GM18505 (cell line): ENCODE data around the gene RDX.

Experiments used
- ATAC-seq: cut with Tn5 transposase; IDR thresholded peaks from one replicate; pipeline ENCODE4 v1.9.1; 2021; ENCODE audit not compliant: unreplicated experiment
- POLR2A ChIP-seq: IDR thresholded peaks from 4 replicates; pipeline ENCODE4 v1.6.1; 2011; ENCODE audit warnings: borderline replicate concordance; ENCODE audit not compliant: insufficient read depth, insufficient read length; ENCODE audit errors: extremely low read depth

The RDX gene

GRCh38 chr11:110272919-110273318 is 23.5 kb downstream of the RDX start:
- no peak for ATAC-seq
- no peak for TF ChIP-seq POLR2A

- ATAC-seq = no peak
- no peak for TF ChIP-seq POLR2A
Observed at GRCh38 chr11:110269996-110270395, 26.4 kb downstream of the RDX start.

- TF ChIP-seq POLR2A = no peak
- ATAC-seq = no peak
Observed at GRCh38 chr11:110268441-110268840, 28.0 kb downstream of the RDX start.

GRCh38 chr11:110262072-110262403 is 34.4 kb downstream of the RDX start:
- no peak for TF ChIP-seq POLR2A
- no peak for ATAC-seq

GRCh38 chr11:110261195-110262071 is 35.0 kb downstream of the RDX start:
- TF ChIP-seq POLR2A = no peak
- no peak for ATAC-seq

GRCh38 chr11:110253525-110253924 is 42.9 kb downstream of the RDX start:
- no peak for ATAC-seq
- TF ChIP-seq POLR2A = no peak

GRCh38 chr11:110251836-110252235 is 44.6 kb downstream of the RDX start:
- ATAC-seq = no peak
- no peak for TF ChIP-seq POLR2A

GRCh38 chr11:110250168-110250567 is 46.2 kb downstream of the RDX start:
- no peak for ATAC-seq
- TF ChIP-seq POLR2A = no peak

GRCh38 chr11:110249766-110250165 is 46.6 kb downstream of the RDX start:
- TF ChIP-seq POLR2A = no peak
- no peak for ATAC-seq

GRCh38 chr11:110249066-110249465 is 47.3 kb downstream of the RDX start:
- ATAC-seq = no peak
- TF ChIP-seq POLR2A = no peak

- ATAC-seq = no peak
- no peak for TF ChIP-seq POLR2A
Observed at GRCh38 chr11:110243791-110244190, 52.6 kb downstream of the RDX start.

GRCh38 chr11:110242746-110243145 is 53.7 kb downstream of the RDX start:
- no peak for TF ChIP-seq POLR2A
- ATAC-seq = no peak

- TF ChIP-seq POLR2A = no peak
- ATAC-seq = no peak
Observed at GRCh38 chr11:110242188-110242587, 54.2 kb downstream of the RDX start.

GRCh38 chr11:110235966-110236365 is 60.4 kb downstream of the RDX start:
- no peak for ATAC-seq
- TF ChIP-seq POLR2A = no peak
